CD4-positive, alpha-beta T cell treated with Interleukin-12 subunit alpha and Interleukin-12 subunit beta, for 1 hour (primary cell): ENCODE results near the gene BPIFB3.
"Not testable (repeated sequence)": the region's sequence is repeated elsewhere in the genome, so short reads cannot be mapped to it uniquely, and the experiment has no call there.

Experiments
- DNase-seq: peaks from one replicate; pipeline ENCODE4 v3.0.0-alpha.2; 2020

The BPIFB3 gene

DNA sequence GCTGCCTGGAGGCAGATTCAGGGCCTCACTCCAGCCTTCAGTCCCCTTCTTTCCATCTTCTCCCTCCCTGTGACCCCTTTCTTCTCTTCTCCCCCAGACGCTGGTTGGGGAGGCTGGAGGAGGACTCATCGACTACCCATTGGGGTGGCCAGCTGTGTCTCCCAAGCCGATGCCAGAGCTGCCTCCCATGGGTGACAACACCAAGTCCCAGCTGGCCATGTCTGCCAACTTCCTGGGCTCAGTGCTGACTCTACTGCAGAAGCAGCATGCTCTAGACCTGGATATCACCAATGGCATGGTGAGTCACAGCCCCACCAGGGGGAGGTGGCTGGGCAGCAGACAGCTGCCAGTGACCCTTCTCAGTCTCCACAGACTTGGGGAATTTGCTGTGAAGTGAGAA, 38.7 kb downstream of the BPIFB3 start:
- DNase-seq: no peak

DNA sequence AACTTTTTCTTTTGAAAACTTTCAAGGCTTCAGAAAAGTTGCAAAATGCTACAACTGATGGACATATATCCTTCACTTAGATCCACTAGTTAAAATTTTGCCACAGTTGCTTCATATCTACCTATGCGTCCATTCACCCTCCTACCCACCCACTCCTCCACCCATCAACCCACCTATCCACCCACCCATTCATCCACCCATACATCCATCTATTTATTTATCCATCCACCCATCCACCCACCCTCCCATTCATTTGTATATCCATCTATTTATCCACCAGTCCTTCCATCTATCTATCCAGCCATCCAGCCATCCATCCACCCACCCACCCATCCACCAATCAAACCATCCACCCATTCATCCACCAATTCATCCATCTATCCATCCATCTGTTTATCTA, 39.4 kb downstream of the BPIFB3 start:
- no peak for DNase-seq

DNA sequence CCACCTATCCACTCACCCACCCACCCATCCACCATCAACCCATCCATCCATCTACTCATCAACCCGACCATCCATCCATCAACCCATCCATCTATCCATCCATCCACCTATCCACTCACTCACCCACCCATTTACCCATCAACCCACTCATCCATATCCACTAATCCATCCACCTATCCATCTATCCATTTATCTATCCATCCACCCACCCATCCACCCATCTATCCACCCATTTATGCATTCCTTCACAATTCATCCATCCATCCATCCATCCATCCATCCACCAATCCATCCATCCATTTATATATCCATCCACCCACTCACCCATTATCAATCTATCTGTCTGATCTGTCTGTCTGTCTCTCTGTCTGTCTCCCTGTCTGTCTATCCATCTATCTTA, 39.9 kb downstream of the BPIFB3 start:
- no peak for DNase-seq

DNA sequence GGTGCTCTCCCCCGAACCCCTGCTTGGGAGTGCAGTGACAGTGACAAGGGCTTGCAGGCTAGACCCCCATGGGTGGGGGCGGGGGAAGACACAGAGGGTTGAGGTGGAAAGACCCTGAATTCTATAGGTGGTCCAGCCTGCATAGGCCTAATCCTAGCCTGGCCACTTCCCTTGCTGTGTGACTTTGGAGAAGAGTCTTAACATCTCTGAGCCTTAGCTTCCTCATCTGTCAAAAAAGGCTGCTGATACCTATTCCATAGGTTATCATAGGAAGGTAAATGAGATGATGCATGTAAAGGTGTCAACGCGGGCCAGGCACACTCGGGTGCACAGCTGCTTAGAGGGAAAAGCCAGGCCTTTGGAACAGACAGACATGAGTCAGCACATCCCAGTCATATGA, 41.5 kb downstream of the BPIFB3 start:
- no peak for DNase-seq

DNA sequence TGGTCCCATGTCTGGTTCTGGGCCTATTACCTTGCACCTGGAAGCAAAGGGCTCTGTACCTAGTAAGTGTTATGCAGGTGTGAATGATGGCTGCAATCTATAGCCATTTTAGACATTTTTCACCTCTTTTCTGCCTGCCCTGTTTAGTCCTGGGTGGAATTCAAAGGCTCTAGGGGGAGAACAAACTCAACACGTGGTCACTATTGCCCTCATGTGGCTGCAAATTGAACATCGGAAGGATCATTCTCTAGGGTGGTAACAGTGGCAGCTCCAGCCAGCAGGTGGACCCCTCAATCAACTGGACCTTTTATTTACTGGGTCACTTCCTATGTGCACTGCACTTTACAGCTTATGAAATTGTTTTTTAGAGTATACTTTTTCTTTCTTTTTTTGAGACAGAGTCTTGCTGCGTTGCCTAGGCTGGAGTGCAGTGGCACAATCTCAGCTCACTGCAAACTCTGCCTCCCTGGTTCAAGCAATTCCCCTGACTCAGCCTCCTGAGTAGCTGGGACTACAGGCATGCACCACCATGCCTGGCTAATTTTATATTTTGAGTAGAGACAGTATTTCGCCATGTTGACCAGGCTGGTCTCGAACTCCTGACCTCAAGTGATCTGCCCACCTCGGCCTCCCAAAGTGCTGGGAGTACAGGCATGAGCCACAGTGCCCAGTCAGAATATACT, 42.3 kb downstream of the BPIFB3 start:
- peak; percentile 42 for DNase-seq

DNA sequence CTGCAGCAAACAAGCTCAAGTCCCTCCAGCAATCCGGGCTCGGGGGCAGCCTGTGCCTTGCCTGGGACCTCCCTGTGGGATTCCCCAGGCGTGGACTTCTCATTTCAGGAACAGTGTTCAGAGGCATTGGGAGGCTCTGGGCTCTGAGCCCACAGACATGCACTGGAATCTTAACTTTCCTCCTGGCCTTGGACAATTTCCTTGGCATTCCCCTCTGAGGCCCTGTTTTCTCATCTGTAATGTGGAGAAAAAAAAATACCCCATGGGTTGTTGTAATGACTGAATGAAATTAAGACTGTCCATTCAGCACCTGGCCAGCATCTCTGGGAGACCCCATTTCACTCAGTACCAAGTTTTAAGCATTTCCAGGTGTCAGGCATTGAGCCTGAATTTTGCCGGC, 43.3 kb downstream of the BPIFB3 start:
- DNase-seq: no peak

DNA sequence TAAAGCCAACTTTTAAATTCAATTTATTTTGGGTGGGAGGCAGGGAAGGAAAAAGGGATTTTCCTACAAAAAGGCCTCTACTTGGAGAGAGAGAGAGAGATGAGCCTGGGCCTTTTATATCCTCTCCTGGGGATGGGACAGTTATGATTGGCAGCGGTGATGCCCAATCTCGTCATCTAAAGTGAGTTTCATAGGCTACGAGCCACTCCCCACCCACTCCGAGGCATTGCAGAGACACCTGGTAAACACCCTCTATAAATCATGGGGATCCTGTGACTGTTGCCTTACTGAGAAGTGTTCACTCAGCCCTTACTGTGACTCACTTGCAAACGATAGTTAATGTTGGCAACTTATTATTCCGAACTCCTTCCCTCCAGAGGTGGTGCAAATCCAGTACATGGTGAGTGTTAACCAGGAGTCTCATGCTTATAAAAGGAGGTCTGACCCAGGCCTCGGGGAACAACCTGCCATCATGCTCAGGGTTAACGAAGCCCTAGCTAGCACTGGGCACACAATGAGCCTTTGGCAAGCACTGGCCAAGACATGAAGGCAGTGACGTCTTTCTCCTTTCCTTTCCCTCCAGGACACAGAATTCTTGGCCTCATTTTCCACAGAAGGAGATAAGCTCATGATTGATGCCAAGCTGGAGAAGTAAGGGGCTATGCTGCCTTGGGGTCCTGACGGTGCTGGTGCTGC, 46.3 kb downstream of the BPIFB3 start:
- no peak for DNase-seq

DNA sequence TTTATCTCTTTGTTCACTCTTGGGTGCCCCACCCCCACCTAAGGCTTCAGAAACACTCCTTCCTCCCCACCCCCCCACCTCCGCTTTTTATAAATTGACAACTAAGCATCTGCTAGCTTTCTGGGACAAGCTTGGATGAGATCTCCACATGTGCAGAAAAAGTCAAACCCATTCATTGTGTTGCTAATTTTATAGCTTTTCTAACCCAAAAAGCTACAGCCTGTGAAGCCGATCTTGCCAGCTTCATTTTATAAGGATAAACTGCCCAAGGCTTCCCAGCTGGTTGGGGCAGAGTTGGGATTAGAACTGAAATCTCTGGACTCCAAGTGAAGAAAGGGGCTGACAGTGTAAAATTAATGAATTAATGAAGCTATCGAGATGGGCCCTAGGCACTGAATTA, 49.9 kb downstream of the BPIFB3 start:
- no peak for DNase-seq

DNA sequence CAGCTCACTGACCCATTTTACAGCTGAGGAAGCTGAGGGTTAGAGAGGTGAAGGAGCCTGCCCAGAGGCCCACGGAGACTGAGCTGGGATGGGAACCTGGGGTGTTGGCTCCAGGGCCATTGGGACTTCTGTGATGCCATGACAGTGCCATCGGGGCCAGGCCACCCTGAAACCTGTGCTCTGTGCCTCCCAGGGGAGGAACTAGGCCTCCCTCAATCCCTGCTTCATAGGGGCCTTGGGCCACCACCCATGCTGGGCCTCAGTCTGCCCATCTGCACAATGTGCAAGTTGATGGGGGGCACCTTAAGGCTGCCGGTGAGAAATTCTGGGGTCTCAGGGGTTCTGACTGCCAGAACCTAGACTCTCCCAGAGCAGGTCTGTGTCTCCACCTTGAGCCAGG, 50.6 kb downstream of the BPIFB3 start:
- DNase-seq: no peak

DNA sequence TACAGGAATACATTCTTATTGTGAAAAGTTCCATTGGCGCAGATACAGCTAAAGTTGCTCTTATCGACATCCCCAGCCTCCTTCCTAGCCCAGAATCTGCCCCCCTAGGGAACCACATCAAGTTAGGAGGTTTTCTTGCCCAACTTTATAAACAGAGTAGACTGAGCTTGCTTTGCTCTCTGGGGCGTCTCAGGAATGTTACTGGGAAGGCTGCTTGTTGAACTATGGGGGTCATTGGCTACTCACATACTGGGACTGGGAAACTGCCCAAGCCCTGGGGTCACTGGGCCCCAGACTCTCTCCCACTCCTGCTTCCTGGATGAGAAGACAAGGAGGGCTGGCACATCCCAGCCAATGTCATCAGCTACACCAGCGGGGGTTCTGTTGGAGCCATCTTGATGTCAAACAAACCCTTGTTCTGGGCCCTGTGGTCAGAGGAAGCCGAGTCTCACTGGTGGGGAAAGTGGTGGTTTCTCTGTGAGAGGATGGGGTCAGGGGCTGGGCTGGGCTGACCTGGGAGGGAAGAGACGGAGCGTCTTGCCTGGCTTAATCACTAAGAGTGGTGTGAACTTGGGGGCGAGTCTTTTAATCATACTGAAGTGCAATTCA, 51.7 kb downstream of the BPIFB3 start:
- no peak for DNase-seq

DNA sequence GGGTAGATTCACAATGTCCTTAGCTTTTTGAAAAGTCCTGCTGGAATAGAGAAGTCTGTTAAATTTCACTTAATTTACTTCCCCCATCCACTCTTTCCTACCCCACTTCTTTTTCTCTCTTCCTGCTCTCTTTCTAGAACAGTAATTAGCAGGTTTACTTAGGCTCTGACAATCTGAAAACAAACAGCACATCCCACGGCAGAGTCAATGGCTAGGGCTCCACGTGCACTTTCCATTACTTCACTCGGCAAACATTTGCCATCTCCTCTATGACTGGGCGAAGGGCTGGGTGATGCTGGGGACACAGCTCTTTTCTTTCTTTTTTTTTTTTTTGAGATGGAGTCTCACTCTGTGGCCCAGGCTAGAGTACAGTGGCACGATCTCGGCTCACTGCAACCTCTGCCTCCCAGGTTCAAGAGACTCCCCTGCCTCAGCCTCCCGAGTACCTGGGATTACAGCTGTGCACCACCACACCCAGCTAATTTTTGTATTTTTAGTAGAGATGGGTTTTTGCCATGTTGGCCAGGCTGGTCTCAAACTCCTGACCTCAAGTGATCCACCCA, 52.4 kb downstream of the BPIFB3 start:
- not testable (repeated sequence) for DNase-seq

DNA sequence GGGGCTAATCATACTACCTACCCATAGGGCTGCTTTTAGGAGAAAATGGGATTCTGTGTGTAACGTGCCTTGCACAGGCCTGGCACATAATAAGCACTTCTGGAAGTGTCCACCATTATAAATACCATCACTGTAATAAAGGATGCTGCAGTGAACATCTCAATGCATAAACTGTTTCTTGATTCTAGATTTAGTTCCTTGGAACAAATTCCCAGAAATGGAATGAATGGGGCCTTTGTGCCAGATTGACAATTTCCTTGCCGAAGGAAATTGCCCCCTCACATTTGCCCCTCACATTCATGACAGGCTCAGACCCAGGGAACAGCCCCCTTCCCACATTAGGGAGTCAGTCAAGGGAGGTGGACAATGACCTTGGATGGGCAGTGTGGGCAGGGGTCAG, 55.0 kb downstream of the BPIFB3 start:
- no peak for DNase-seq

DNA sequence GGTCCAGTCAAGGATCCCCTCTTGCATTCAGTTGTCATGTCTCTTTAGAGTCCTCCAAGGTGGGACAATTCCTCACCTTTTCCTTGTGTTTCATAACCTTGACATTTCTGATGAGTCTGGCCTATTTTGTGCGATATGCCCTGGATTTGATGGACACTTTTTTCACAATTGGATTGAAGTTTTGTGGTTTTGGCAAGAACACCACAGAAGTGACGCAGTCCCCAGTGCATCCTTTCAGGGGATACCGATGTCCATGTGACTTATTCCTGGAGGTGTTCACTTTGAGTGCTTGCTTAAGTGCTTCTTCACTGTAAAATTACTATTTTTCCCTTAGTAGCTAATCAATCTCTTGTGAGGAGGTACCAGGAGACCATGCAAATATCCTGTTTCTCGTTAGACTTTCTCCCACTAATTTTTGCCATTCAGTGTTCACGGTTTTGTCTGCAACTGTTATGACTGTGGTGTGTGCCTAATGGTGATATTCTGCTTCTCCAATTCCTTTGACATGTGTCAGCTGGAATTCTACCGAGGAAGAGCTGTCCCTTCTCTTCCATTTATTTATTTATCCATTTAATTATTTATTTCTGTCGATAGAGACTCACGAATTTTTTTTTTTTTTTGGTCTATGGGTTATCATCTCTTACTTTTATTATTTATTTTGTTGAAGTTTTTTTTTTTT, 56.6 kb downstream of the BPIFB3 start:
- no peak for DNase-seq

DNA sequence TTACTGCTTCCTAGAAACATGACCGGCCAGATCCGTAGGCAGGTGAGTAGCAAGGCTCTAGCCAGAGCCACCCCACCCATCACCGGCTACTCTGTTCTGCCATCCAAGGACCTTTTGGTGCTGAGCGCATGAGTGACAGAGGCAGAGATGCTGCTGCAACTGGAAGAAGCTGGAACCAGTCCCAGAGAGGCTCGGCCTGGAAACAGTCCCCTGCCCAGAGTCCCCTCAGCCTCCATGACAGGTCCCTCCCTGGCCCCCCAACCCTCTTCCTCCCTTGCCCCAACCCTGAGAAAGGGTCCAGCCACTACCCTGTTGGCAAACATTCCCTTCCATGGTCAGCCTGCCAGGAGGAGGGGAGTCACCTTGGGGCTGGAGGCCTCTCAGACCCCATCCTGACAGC, 57.6 kb downstream of the BPIFB3 start:
- DNase-seq: no peak

DNA sequence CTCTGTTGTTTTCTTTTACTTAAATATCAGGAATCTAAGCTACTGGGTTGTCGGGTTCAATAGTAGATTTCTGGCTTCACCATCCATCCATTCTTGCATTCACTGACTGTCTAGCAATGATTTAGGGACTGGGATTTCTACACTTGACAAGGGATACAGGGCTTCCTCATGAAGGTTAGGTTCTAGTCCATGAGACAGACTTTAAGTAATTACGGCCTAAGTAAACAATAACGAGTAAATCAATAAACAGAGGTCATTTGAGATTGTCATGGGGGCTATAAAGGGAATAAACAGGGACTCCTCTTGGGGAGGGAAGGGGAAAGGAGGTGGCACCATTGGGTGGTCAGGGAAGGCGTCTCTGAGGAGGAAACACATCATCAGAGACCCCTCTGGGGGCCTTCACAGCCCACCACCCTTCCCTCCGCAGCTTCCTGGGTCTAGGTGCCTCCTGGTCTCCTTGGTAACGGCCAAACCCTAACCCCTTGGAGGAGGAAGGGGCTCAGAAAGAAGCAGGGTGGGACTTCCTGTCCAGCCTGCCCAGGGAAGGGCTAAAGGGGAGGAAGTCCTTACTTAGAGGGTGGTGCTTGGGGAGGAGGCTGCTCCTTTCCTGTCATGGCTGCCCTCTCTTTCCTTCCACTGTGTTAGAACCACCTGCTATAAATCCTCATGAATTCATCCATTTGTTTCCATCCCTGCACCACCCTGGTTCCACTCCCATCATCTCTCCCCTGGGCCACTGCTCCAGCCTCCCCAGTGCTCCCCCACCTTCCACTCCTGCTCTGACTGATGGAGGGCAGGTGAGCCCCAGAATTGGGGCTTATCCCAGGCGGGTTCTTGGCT, 59.1 kb downstream of the BPIFB3 start:
- no peak for DNase-seq

DNA sequence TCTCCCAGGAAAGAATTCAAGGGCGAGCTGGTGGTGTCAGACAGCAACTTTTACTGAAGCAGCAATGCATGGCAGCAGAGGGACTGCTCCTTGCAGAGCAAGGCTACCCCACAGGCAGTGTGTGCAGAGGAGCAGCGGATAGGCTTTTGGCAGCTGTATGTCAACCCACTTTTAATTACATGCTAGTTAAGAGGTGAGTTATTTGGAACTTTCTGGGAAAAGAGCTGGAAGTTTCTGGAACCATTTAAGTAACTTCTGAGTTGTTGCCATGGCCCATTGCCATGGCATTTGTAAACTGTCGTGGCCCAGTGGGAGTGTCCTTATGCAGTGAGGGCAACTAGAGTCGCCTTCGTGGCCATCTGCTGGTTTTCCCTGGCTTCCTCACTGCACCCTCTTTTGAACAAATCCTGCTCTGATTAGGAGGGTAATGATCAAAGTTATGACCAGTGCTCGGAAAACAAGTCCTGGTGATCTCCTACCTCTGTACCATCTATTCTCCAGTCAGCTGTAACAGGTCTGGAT, 59.7 kb downstream of the BPIFB3 start:
- no peak for DNase-seq

DNA sequence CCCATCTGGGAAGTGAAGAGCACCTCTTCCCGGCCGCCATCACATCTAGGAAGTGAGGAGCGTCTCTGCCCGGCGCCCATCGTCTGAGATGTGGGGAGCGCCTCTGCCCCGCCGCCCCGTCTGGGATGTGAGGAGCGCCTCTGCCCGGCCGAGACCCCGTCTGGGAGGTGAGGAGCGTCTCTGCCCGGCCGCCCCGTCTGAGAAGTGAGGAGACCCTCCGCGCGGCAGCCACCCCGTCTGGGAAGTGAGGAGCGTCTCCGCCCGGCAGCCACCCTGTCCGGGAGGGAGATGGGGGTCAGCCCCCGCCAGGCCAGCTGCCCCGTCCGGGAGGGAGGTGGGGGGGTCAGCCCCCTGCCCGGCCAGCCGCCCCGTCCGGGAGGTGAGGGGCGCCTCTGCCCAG, 61.8 kb downstream of the BPIFB3 start:
- DNase-seq: not testable (repeated sequence)

DNA sequence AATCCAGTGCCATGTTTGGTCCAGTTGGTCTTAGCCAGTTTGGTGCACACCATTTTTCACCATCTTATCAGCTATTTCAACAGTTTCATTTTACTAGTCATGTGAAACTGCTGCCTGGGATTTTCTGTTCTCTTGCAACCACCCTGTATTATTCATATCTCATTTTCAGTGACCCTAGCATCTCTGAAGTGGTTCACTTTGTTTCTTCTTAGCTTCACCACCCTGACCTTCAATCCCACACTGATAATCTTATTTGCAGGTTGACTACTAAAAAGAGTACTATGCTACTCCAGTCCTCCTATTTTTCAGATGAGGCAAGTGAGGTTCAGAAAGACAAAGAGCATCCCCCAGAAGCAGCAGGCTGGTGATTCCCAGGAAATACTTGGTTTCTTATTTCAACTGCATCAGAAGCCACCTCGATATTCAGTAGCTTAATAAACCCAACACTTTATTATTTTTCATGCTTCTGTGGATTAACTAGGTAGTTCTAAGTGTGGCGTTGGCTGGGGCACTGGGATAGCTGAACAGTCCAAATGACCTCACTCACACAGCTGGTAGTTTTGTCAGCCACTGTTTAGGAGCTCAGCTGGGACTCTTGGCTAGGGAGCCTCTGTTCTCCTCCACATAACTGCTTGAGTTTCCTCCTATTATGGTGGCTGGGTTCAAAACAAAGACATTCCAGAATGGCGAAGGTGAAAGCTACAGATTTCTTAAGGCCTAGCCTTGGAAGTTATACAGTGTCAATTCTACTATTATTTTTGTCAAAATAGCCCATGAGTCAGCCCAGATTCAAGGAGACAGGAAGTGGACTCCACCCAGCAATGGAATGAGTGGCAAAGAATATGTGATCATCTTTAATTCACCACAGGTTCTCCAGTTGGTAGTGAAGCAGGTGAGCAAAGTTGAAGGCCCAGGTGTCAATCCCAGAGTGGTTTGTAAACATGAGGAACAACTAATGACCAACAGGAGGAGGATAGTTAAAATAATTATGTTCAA, 66.3 kb downstream of the BPIFB3 start:
- DNase-seq: no peak

DNA sequence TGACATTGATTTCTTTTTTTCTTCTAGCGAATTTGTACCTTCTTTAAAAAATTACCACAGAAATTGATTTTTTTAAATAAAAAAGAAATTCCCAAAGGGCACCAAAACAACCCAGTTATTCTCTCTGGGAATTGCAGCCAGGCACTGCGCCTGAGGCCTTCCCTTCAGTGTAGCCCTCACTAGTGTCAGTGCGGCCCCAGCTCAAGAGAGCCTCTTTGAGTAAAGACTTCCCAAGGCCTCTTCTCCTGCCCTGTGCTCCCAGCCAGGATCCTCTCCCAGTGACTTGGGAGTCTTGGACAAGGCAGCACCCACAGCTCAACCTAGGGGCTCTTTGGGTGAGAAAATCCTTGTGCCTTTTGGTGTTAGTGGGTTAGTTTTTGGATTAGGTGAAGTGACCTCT, 67.2 kb downstream of the BPIFB3 start:
- no peak for DNase-seq

DNA sequence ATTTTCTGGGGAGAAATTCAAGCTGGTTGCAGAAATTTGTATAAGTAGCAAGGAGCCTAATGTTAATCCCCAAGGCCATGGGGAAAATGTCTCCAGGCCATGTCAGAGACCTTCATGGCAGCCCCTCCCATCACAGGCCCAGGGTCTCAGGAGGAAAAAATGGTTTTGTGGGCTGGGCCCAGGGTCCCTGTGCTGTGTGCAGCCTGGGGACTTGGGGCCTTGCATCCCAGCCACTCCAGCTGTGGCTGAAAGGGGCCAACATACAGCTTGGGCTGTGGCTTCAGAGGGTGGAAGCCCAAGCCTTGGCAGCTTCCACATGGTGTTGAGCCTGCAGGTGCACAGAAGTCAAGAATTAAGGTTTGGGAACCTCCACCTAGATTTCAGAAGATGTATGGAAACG, 68.6 kb downstream of the BPIFB3 start:
- DNase-seq: not testable (repeated sequence)
